Left cardiac atrium (tissue), 4 donors: ENCODE measurements around the gene HDGFL2. TPM values are rescaled to one million over a fixed set of nuclear protein-coding genes. Genes with fewer than 3 reads are reported as not detected.
"Not testable (repeated sequence)": the region's sequence is repeated elsewhere in the genome, so short reads cannot be mapped to it uniquely, and the experiment has no call there.

Experiments
- ATAC-seq, 2 donors: fragments of 200-7000 bp; cut with Tn5 transposase; one replicate each; pipeline ENCODE4 v1.9.1; 2020; ENCODE audit warnings: mild to moderate bottlenecking in 2 of 2, moderate library complexity in 2 of 2
- DNase-seq: peaks from one replicate; pipeline ENCODE4 v3.0.0-alpha.2; 2020
- intact Hi-C, 2 donors: fragments of 100-400 bp; cut with DNase I; formaldehyde crosslinking; loops; one replicate each; pipeline versions ENCODE4 v1.14.1 to v1.15.1; 2022 to 2023
- total RNA-seq, 2 donors: library from RNA; stranded (reverse); fragmentation: NEBNext Ultra II Directional; extraction: Animal tissue kit (Norgen Biotek cat#: 25700); gene quantifications; one replicate each; pipeline ENCODE4 v1.2.1, GENCODE V29; 2021
- donor health status: DM: no; HTN: yes; CAD: no.
- donor health status: DM: no; HTN: yes; CAD: no; lungs with severe emphysema.
- donor health status: DM: yes; HTN: yes; CAD: no.
- donor health status: Dilated cardiomyopathy.

Gene HDGFL2
- total RNA-seq, 2 donors from 2014 or later = 20.9 to 25.9 TPM

DNA sequence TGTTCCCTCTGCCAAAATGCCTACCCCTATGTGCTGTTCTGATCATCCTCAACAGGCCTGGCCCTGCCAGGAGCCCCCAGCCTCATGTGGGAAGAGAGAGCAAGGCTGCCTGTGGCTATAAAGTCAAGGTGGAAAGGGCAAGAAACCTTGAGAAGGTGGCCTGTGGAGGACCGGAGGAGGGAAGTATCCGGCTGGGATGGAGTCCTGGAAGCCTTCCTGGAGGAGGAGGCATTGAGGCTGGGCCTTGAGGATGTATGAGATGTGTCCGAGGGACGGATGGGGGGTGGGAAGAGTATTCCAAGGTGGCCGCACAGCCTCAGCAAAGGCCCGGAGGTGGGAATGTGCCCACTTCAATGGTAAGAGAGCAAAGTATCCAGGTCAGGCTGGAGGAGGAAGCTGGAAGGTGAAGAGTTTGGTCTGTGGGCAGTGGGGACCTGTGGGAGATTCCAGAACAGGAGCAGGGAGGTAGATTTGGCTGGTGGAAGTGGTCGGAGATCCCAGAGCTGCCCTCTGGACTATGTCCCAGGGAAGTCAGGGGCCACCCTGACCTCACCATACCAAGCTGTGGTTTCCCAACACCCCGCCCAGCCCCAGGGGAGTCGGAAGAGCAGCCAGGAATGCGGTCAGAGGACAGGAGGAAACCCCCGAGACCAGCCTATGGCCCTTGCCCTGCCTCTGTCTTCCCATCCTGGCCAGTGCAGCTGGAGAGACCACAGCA lies 49.2 kb downstream of the HDGFL2 start:
- DNase-seq (no peak), ATAC-seq (no peak)
- intact Hi-C loops = loop anchor here (10.0 kb wide), 2 partner anchors 247 to 257 kb away; partner anchors contain the start of gene SHD (in 1 of the 2)

GRCh38 chr19:4521888-4522242 lies 49.8 kb downstream of the HDGFL2 start:
- no peak for ATAC-seq
- intact Hi-C loops = loop anchor here (10.0 kb wide), 2 partner anchors 247 to 257 kb away; partner anchors contain the start of gene SHD (in 1 of the 2)
- no peak for DNase-seq

DNA sequence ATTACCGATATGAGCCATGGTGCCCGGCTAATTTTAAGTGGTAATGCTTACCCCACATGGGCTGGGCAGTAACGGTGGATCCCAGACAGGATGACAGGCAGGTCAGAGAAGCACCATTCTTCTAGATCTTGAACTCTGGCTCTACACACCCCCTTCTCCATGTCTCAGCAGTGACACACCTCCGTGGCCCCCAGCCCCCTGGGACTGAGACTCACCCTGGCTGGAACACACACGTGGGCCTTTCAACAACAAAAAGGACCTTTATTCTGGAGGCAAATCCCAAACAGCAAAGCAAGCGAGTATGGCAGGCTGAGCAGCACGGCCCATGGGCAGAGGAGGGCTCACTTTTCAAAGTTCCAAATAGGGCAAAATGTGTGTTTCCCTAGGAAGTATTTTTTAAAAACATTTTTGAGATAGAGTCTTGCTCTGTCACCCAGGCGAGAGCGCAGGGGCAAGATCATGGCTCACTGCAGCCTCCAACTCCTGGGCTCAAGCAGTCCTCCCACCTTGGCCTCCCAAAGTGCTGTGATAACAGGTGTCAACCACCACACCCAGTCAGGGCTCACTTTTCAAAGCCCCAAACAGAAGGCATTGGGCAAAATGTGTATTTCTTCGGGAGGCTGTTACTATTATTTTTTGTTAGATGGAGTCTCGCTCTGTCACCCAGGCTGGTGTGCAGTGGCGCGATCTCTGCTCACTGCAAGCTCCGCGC lies 50.4 kb downstream of the HDGFL2 start:
- no peak for ATAC-seq
- intact Hi-C loops = loop anchor here (10.0 kb wide), 2 partner anchors 248 to 258 kb away; partner anchors contain the start of gene SHD (in 1 of the 2)

DNA sequence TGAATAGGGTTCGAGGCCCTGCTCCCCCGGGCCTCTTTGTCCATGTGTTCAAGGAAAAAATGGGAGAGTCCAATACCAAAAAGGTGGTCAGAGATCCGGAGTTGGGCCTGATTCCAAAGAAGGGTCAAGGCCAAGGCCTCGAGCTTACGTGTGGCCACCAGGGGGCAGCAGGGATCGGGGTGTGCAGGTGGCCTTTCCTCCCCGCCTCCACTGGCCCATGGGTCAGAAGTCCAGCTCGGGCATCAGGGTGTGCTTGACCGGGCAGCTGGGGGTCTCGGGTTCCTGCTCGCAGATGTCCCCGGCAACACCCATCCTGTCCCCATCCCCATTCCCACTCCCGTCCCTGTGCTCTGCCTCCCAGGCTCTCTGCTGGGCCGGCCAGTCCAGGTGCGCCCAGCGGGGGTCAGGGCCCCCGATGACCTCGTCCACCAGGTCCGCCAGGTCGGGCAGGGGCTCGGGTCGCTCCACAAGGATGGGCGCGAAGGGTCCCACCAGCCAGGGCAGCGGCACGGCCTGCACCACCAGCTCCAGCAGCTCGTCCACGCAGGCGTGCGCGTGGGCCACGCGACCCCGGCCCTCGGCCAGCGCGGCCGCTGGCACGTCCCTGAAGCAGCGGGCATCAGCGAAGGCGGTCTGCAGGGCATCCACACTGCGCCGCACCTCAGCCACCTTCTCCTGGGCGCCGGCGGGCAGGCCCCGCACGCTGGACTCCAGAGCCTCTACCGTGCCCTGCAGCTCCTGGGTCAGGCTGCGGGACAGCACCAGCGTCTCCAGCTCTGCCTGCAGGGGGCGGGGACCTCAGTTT lies 51.4 kb downstream of the HDGFL2 start:
- ATAC-seq (no peak), DNase-seq (peak; percentile 68)
- intact Hi-C loops = loop anchor here (10.0 kb wide), 2 partner anchors 249 to 259 kb away; partner anchors contain the start of gene SHD (in 1 of the 2)

More for the DNA sequence above, 50.4 kb downstream of the HDGFL2 start:
- DNase-seq = no peak

GRCh38 chr19:4524808-4525562 lies 52.9 kb downstream of the HDGFL2 start:
- intact Hi-C loops = loop anchor here (10.0 kb wide), 2 partner anchors 250 to 260 kb away; partner anchors contain the start of gene SHD (in 1 of the 2)
- ATAC-seq = peak in 1 of 2 donors; percentile 67

DNA sequence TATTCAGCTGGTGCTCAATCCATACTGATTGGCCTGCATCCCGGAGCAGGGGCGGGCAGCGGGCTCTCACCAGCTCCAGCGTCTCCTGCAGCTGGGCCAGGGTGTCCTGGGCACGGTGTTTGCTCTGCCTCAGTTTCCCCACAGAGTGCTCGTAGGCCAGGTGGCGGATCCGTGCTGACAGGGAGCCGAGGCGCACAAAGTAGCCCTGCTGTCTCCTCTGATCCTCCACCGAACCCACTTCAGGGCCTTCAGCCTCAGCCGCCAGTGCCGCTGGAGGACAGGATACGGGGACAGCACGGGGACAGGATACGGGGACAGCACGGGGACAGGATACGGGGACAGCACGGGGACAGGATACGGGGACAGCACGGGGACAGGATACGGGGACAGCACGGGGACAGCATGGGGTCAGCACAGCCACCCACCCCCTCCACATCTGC lies 53.5 kb downstream of the HDGFL2 start:
- intact Hi-C loops = loop anchor here (10.0 kb wide), 2 partner anchors 251 to 261 kb away; partner anchors contain the start of gene SHD (in 1 of the 2)
- DNase-seq (no peak), ATAC-seq (no peak)

More at GRCh38 chr19:4524808-4525562, 52.9 kb downstream of the HDGFL2 start:
- DNase-seq = peak; percentile 64

GRCh38 chr19:4527377-4527776 lies 55.3 kb downstream of the HDGFL2 start:
- ATAC-seq, DNase-seq: not testable (repeated sequence)
- intact Hi-C loops = loop anchor here (10.0 kb wide), 2 partner anchors 253 to 263 kb away; partner anchors contain the start of gene SHD (in 1 of the 2)

DNA sequence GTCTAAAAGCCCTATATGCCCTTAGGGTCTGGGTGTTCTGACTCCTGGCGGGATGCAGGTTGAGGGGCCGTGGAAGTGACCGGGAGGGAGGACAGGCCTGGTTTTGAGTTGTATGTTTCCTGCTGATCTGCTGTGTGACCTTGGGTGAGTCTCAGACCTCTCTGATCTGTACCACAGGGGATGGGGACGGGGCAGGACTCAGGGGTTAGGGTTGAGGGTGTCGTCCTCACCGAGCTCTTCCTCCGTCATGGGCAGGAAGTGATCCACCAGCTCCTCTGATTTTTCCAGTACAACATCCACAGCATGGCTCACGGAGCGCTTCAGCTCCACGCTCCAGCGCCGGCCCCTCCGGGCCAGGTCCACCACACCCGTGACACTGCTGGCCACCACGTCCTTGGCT lies 56.7 kb downstream of the HDGFL2 start:
- intact Hi-C loops = loop anchor here (10.0 kb wide), 2 partner anchors 254 to 264 kb away; partner anchors contain the start of gene SHD (in 1 of the 2)
- no peak for ATAC-seq
- no peak for DNase-seq

DNA sequence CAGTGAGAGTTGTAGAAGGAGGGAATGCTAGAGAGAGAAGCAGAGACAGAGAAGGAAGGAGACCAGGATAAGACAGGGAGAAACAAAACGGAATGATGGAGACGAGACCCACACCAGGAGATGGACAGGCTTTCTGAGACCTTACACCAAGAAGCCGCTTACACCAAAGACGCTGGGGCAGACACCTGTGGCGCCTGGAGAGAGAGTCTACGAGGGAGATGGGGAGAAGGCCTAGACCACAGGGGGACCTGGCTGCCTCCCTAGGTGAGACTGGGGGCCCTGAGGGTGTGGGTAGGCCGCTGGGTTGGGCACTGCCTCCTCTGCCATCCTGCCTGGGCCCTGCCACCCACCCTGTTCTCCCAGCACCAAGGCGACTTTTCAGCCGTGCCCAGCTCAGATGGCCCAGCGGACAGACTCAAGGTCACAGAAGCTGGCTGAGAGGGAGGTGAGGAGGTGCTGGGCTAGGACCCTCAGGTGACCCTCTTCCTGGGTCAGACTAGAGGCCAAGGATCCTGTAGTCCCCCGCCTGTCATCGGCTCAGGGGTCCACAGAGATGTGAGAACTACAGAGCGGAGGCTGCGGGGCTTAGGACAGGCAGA lies 57.9 kb downstream of the HDGFL2 start:
- DNase-seq (no peak), ATAC-seq (no peak)
- intact Hi-C loops = loop anchor here (10.0 kb wide), 2 partner anchors 255 to 265 kb away; partner anchors contain the start of gene SHD (in 1 of the 2)

DNA sequence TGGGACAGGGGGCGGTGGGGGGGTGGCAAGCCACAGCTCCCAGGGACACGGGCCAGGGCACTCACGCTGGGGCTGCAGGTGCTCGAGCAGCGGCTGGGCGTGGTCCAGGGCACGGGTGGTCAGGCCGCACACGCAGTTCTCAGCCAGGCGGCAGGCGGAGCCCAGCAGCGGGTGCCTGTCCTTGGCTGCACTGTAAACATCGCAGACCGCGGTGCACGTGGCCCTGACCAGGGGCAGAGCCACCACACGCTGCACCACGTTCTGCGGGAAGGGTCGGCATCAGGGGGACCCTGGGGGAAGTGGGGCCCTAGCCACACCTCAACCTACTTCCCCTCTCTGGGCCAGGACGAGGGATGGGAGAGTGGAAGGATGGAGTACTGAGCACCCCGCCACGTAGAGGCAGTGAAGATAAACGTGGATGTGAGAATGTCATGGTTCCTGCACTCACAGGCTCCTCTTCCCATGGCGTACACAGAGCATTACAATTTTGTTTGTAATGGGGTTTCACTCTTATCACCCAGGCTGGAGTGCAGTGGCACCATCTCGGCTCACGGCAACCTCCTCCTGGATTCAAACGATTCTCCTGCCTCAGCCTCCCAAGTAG lies 59.6 kb downstream of the HDGFL2 start:
- intact Hi-C loops = no loop called here
- no peak for ATAC-seq
- no peak for DNase-seq

DNA sequence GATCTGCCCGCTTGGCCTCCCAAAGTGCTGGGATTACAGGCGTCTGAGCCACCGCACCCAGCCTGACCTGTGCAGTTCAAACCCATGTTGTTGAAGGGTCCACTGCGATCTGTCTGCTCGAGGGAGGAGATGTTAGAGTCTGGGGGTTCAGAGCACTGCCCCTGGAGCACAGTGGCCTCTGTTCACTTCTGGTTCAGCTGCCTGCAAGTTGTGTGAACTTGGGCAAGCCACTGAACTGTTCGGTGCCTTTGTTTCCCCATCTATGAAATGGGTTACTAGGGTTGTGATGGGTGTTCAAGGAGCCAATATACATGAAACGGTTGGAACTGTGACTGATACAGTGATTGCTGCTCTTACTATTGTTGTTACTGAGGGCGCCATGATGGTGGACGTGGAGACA lies 61.2 kb downstream of the HDGFL2 start:
- no peak for ATAC-seq
- DNase-seq = no peak
- intact Hi-C loops = no loop called here

GRCh38 chr19:4533835-4534424 lies 61.8 kb downstream of the HDGFL2 start:
- no peak for ATAC-seq
- intact Hi-C loops = no loop called here
- no peak for DNase-seq

DNA sequence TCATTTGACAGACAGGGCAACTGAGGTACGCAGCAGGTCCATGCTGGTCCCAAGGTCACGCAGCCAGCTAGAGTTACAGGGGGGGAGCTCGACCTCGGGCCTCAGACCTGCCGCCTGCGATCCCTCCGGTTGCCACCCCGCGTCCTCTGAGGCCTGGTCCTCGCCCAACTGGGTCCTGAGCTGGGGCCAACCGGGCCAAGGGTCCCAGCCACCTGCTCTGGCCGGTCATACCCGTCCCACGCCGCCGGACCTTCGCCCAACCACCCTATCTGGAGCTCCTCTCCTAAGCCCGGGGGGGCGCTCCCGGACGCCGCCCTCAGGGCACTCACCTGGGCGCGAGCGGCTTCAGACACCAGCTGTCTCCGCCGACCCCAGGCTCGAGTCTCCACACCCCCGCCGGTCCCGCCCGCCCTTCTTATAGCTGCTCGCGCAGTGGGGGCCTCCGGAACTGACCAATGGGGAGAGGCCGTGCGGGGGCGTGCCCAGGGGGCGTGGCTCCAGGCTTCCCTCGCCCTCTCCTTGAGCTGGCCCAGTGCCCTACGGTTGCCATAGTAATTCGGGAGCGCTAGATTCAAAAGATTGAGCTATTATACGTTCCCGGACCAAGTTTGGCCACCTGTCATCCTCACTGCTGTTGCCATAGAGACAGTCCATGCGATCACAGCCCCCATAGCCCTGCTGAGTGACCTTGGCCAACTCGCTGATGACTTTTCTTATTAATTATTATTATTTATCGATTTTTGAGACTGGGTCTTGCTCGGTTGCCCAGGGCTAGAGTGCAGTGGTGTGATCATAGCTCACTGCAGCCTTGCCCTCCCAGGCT lies 63.0 kb downstream of the HDGFL2 start, which contains the start of gene PLIN5:
Gene PLIN5 (minus strand): TSS at position 389 of the 823 bp plus-strand sequence. CDS start 1,150 bp downstream, outside the sequence.
- DNase-seq (peak; percentile 86), ATAC-seq (peak; percentile 85 to 94)
- intact Hi-C loops = no loop called here

DNA sequence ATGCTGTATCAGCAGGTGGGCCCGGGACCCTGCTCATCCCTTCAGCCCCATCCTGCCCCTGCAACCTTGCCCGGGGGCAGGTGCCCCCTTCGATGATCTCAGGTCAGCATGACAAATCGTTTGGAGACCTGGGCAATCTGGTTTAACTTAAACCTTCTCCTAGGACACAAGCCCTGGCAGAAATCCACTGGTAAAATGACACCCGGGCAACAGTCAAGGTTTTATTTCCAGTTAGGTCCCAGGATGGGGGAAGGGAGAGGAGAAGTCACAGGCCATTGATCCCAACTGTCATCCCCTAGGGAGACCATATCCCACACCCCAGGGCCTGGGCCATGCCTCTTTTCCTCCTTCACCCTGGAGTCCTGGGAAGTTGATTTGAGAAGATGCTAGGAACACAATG lies 64.7 kb downstream of the HDGFL2 start:
- DNase-seq = no peak
- intact Hi-C loops = no loop called here
- ATAC-seq = no peak

- DNase-seq = no peak
- intact Hi-C loops = no loop called here
- ATAC-seq = no peak
Measured at GRCh38 chr19:4537953-4538600, 66.0 kb downstream of the HDGFL2 start.

DNA sequence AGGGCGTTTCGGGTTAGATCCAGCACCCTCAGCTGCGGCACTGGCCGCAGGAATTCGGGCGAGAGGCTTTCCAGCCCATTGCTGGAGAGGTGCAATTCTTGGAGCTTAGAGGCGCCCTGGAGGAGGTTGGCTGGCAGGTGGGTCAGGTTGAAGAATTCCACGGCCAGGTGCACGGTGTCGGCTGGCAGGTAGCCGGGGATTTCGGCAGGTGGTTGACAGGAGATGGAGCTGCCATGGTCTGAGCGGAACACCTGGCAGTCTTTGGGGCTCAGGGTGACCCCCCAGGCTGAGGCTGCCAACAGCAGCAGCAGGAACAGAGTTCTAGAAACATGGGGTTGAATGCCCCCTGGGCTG lies 66.5 kb downstream of the HDGFL2 start:
- DNase-seq = no peak
- no peak for ATAC-seq
- intact Hi-C loops = no loop called here
